ENCODE measurements around the gene RNPS1. TPM values are rescaled to one million over a fixed set of nuclear protein-coding genes. Genes with fewer than 3 reads are reported as not detected.

The RNPS1 gene
- total and polyA plus RNA-seq, 12 donors: 83.5 to 176 (median 110) TPM

- DNase-seq: no peak
- no peak overlapping the region for H3K4me3 ChIP-seq
- H3K27me3 ChIP-seq: no peaks in the 10 kb centered on the region
- 92 to 99% (median 92%) methylated on average over 11 to 23 of the region's 23 CpGs for WGBS, 4 donors
- H3K9me3 ChIP-seq (replicated peaks in 1 of 3): no peaks in the 10 kb centered on the region
- no peak overlapping the region for H3K27ac ChIP-seq
- no peak for TF ChIP-seq POLR2A (IDR thresholded peaks at IDR 0.05)
- TF ChIP-seq CTCF (IDR thresholded peaks at IDR 0.05): no peak
- intact Hi-C loops (cut with DNase I): no loop called here
- no peaks in the 10 kb centered on the region for H3K4me1 ChIP-seq (replicated peaks in 1 of 2)
- peaks cover 0 to 1% of the 10 kb centered on the region in 2 donors for H3K36me3 ChIP-seq (replicated peaks in 1 of 2)
Measured at GRCh38 chr16:2289282-2289681, 21.4 kb upstream of the RNPS1 start.

- DNase-seq: no peak
- intact Hi-C loops (cut with DNase I): no loop called here
- no peak overlapping the region for H3K4me3 ChIP-seq
- no peaks in the 10 kb centered on the region for H3K27me3 ChIP-seq
- H3K27ac ChIP-seq: no peak overlapping the region
- TF ChIP-seq CTCF (IDR thresholded peaks at IDR 0.05): no peak
- no peak for TF ChIP-seq POLR2A (IDR thresholded peaks at IDR 0.05)
- WGBS, 4 donors: 68 to 86% (median 74%) methylated on average over 6 to 8 of the region's 8 CpGs
- no peaks in the 10 kb centered on the region for H3K9me3 ChIP-seq (replicated peaks in 1 of 3)
- H3K36me3 ChIP-seq (replicated peaks in 1 of 2): peaks cover 0 to 4% of the 10 kb centered on the region in 2 donors
- H3K4me1 ChIP-seq (replicated peaks in 1 of 2): no peaks in the 10 kb centered on the region
Measured at GRCh38 chr16:2288726-2289125, 20.8 kb upstream of the RNPS1 start.

GRCh38 chr16:2287916-2288547 lies 20.1 kb upstream of the RNPS1 start:
- 76 to 85% (median 82%) methylated on average over 13 to 35 of the region's 35 CpGs for WGBS, 4 donors
- no peak for DNase-seq
- Histone ChIP-seq H3K9me3 (replicated peaks in 1 of 3) (no peaks in the 10 kb centered on the region), H3K4me1 (replicated peaks in 1 of 2) (no peaks in the 10 kb centered on the region), H3K27me3 (no peaks in the 10 kb centered on the region), H3K4me3 (no peak overlapping the region), H3K36me3 (replicated peaks in 1 of 2) (peaks cover 0 to 4% of the 10 kb centered on the region in 2 donors), H3K27ac (no peak overlapping the region)
- intact Hi-C loops (cut with DNase I): no loop called here
- TF ChIP-seq CTCF (IDR thresholded peaks at IDR 0.05): no peak
- no peak for TF ChIP-seq POLR2A (IDR thresholded peaks at IDR 0.05)

GRCh38 chr16:2286550-2286949 lies 18.6 kb upstream of the RNPS1 start:
- no peak overlapping the region for H3K27ac ChIP-seq
- TF ChIP-seq CTCF (IDR thresholded peaks at IDR 0.05) (no peak), POLR2A (IDR thresholded peaks at IDR 0.05) (no peak)
- peaks cover 0 to 4% of the 10 kb centered on the region in 2 donors for H3K36me3 ChIP-seq (replicated peaks in 1 of 2)
- intact Hi-C loops (cut with DNase I): no loop called here
- 87 to 100% (median 90%) methylated on average over 6 to 17 of the region's 17 CpGs for WGBS, 4 donors
- H3K4me3 ChIP-seq: no peak overlapping the region
- no peaks in the 10 kb centered on the region for H3K27me3 ChIP-seq
- no peak for DNase-seq
- no peaks in the 10 kb centered on the region for H3K9me3 ChIP-seq (replicated peaks in 1 of 3)
- no peaks in the 10 kb centered on the region for H3K4me1 ChIP-seq (replicated peaks in 1 of 2)

All from adrenal gland (tissue), 12 donors.